ENCODE measurements around the gene PI4K2B. TPM values are rescaled to one million over a fixed set of nuclear protein-coding genes. Genes with fewer than 3 reads are reported as not detected.
"Not testable (repeated sequence)": the region's sequence is repeated elsewhere in the genome, so short reads cannot be mapped to it uniquely, and the experiment has no call there.

Gene PI4K2B
- total RNA-seq, 2 experiments from 2014 or later: 41.0 to 42.3 TPM

DNA sequence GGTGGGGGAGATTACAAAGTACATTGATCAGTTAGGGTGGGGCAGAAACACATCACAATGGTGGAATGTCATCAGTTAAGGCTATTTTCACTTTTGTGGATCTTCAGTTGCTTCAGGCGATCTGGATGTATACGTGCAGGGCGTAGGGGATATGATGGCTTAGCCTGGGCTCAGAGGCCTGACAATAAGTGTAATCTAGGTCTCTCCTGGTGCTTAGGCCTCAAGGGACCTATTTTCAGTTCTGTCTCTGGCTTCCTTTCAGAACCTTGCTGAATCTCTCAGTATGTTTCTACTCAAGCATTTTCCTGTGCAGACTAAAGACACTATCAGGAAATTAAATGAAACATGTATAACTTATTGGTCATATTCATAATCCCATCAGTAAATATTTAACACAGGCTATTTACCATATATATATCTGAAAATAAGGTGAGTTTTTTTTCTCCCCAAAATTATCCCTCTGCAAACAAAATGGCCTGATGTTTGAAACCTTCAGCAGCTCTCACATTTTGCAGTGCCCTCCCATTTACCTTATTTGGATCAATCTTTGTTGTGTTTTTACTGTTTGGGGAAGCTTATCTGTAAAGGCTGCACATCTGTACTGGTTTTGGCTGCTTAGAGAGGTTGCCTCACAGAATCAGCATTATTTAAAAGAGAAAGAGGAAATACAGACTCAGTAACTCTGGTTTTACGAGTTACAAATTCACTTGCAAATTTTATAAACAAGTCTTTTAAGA is 76.4 kb downstream of the PI4K2B start:
- Mint-ChIP-seq H3K4me3 (no peak overlapping the region), H3K9me3 (no peaks in the 10 kb centered on the region), H3K4me1 (ENCODE audit: low read depth) (peaks cover 16% of the 10 kb centered on the region), H3K36me3 (peaks cover 7% of the 10 kb centered on the region), H3K27me3 (peaks cover 4% of the 10 kb centered on the region), H3K27ac (no peak overlapping the region)
- no peak for DNase-seq
- CTCF ChIA-PET: interaction anchor here (0.7 to 1.0 kb wide), 2 partner anchors 57 to 174 kb away, joined by 3 to 5 read pairs; no protein-coding TSS in a partner anchor
- intact Hi-C loops (cut with micrococcal nuclease): loop anchor here (5.0 to 10.0 kb wide), 3 partner anchors 128 to 728 kb away; partner anchors contain the start of genes DHX15 and SMIM20
- POLR2A ChIA-PET: no interaction called here

DNA sequence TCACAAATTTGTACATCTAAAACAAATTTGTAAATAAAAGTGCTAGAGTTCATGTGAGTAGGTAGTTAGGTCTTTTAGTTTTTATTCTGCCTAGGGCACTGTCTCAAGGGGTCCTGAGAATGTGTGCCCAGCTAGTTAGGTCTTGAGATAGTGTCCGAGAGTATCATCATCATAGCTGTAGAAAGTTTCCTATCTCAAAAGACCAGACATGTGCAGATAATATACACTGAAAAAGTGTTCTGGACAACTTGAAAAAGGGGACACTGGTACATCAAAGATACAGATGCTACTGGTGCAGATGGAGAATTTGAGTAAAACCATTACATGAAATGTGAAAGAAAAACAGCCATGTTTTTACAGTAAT is 77.0 kb downstream of the PI4K2B start:
- CTCF ChIA-PET: interaction anchor here (0.7 to 1.0 kb wide), 2 partner anchors 56 to 174 kb away, joined by 3 to 5 read pairs; no protein-coding TSS in a partner anchor
- H3K36me3 Mint-ChIP-seq: peaks cover 9% of the 10 kb centered on the region
- intact Hi-C loops (cut with micrococcal nuclease): loop anchor here (5.0 to 10.0 kb wide), 3 partner anchors 128 to 728 kb away; partner anchors contain the start of genes DHX15 and SMIM20
- no peak overlapping the region for H3K27ac Mint-ChIP-seq
- DNase-seq: no peak
- peaks cover 4% of the 10 kb centered on the region for H3K27me3 Mint-ChIP-seq
- no peak overlapping the region for H3K4me3 Mint-ChIP-seq
- H3K9me3 Mint-ChIP-seq: no peaks in the 10 kb centered on the region
- POLR2A ChIA-PET: no interaction called here
- peaks cover 16% of the 10 kb centered on the region for H3K4me1 Mint-ChIP-seq (ENCODE audit: low read depth)

DNA sequence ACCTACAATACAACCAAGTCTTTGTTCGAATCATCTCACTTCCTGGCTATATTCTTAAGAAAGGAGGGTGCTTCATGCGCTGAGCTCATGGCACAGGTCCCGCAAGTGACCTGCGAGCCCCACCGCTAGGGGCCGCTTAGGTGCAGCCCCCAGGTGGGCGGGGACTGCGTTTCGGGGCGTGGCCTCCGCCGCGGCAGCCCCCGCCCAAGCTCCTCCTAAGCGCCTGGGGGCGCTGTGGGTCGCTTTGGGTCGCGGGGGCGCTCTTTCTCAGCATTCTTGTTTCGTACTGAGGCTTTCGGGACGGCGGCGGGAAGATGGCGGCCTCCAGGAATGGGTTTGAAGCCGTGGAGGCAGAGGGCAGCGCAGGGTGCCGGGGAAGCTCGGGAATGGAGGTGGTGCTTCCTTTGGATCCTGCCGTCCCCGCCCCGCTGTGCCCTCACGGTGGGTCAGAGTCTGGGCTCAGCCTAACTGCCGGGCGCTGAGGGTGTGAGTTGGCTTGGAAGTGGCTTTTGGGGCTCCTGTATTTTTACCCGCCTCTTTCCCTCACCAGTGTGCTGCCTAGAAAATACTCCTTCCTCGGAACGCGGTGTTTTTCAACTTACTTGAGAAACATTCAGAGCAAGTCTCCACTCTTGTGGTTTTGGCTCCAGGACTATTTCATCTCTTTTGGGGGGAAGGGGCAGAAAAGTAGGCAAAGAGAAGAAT is 78.8 kb downstream of the PI4K2B start, which contains the start of gene ZCCHC4:
ZCCHC4 (plus strand) TSS at position 279 of the 705 bp plus-strand sequence; CDS start at position 315, 36 bp downstream.
- Mint-ChIP-seq H3K4me1 (ENCODE audit: low read depth) (peaks cover 19% of the 10 kb centered on the region), H3K27ac (peak within 1 kb of the TSS; percentile 90), H3K36me3 (peaks cover 17% of the 10 kb centered on the region), H3K27me3 (peaks cover 2% of the 10 kb centered on the region), H3K4me3 (peak within 1 kb of the TSS; percentile 99), H3K9me3 (no peaks in the 10 kb centered on the region)
- POLR2A ChIA-PET: interaction anchor here (0.6 to 1.9 kb wide), 7 partner anchors 8 to 728 kb away, joined by 3 to 23 read pairs (median 9); partner anchors contain the start of genes ANAPC4, DHX15, PI4K2B and SEPSECS
- intact Hi-C loops (cut with micrococcal nuclease): loop anchor here (1.0 to 10.0 kb wide), 8 partner anchors 18 to 730 kb away; partner anchors contain the start of genes ANAPC4, DHX15, SEPSECS and SMIM20
- DNase-seq: peak; percentile 91
- CTCF ChIA-PET: interaction anchor here (0.6 to 3.7 kb wide), 49 partner anchors 8 to 839 kb away, joined by 3 to 88 read pairs (median 5); partner anchors contain the start of genes ANAPC4, DHX15, PI4K2B and SEPSECS

GRCh38 chr4:25313201-25313895 is 79.5 kb downstream of the PI4K2B start:
- ChIA-PET CTCF (interaction anchor here (0.7 to 3.7 kb wide), 32 partner anchors 8 to 840 kb away, joined by 3 to 88 read pairs (median 6); partner anchors contain the start of genes ANAPC4, DHX15, PI4K2B and SEPSECS), POLR2A (interaction anchor here (1.0 to 1.9 kb wide), 6 partner anchors 8 to 729 kb away, joined by 4 to 23 read pairs (median 10); partner anchors contain the start of genes ANAPC4, DHX15, PI4K2B and SEPSECS)
- Mint-ChIP-seq H3K9me3 (no peaks in the 10 kb centered on the region), H3K27me3 (peaks cover under 1% of the 10 kb centered on the region), H3K36me3 (peaks cover 21% of the 10 kb centered on the region), H3K27ac (peak overlapping the region; percentile 90), H3K4me1 (ENCODE audit: low read depth) (peaks cover 19% of the 10 kb centered on the region), H3K4me3 (peak overlapping the region; percentile 99)
- intact Hi-C loops (cut with micrococcal nuclease): loop anchor here (2.0 to 10.0 kb wide), 5 partner anchors 17 to 731 kb away; partner anchors contain the start of genes DHX15 and SMIM20
- no peak for DNase-seq

- intact Hi-C loops (cut with micrococcal nuclease): loop anchor here (2.0 to 10.0 kb wide), 2 partner anchors 160 to 1264 kb away; partner anchors contain the start of genes SEPSECS and TBC1D19
Observed at GRCh38 chr4:25320336-25320735, 86.5 kb downstream of the PI4K2B start.

GRCh38 chr4:25320773-25321172 is 86.9 kb downstream of the PI4K2B start:
- H3K36me3 Mint-ChIP-seq: peaks cover 12% of the 10 kb centered on the region
- CTCF ChIA-PET: interaction anchor here (0.6 to 2.1 kb wide), 4 partner anchors 8 to 104 kb away, joined by 3 to 18 read pairs (median 3); partner anchors contain the start of gene ZCCHC4
- H3K27me3 Mint-ChIP-seq: no peaks in the 10 kb centered on the region
- POLR2A ChIA-PET: interaction anchor here (0.9 to 1.5 kb wide), 5 partner anchors 8 to 86 kb away, joined by 3 to 9 read pairs (median 4); partner anchors contain the start of gene ZCCHC4
- H3K4me1 Mint-ChIP-seq (ENCODE audit: low read depth): peaks cover 25% of the 10 kb centered on the region
- no peak overlapping the region for H3K4me3 Mint-ChIP-seq
- no peaks in the 10 kb centered on the region for H3K9me3 Mint-ChIP-seq
- DNase-seq: no peak
- intact Hi-C loops (cut with micrococcal nuclease): loop anchor here (1.0 to 10.0 kb wide), 3 partner anchors 11 to 1264 kb away; partner anchors contain the start of genes SEPSECS and TBC1D19
- H3K27ac Mint-ChIP-seq: peak overlapping the region; percentile 79

More at GRCh38 chr4:25320336-25320735, 86.5 kb downstream of the PI4K2B start:
- H3K27me3 Mint-ChIP-seq: no peaks in the 10 kb centered on the region
- peak overlapping the region; percentile 79 for H3K27ac Mint-ChIP-seq
- H3K9me3 Mint-ChIP-seq: no peaks in the 10 kb centered on the region
- POLR2A ChIA-PET: interaction anchor here (0.9 to 1.5 kb wide), 5 partner anchors 8 to 85 kb away, joined by 3 to 9 read pairs (median 4); partner anchors contain the start of gene ZCCHC4
- CTCF ChIA-PET: interaction anchor here (0.6 to 2.1 kb wide), 5 partner anchors 8 to 338 kb away, joined by 3 to 18 read pairs (median 3); partner anchors contain the start of gene ZCCHC4
- H3K36me3 Mint-ChIP-seq: peaks cover 14% of the 10 kb centered on the region
- H3K4me1 Mint-ChIP-seq (ENCODE audit: low read depth): peaks cover 25% of the 10 kb centered on the region
- no peak for DNase-seq
- no peak overlapping the region for H3K4me3 Mint-ChIP-seq

- DNase-seq: no peak
- no peak overlapping the region for H3K4me3 Mint-ChIP-seq
- intact Hi-C loops (cut with micrococcal nuclease): loop anchor here (1.0 to 10.0 kb wide), 3 partner anchors 10 to 1263 kb away; partner anchors contain the start of genes SEPSECS and TBC1D19
Observed at GRCh38 chr4:25321703-25322102, 87.9 kb downstream of the PI4K2B start.

GRCh38 chr4:25328463-25328862 is 94.6 kb downstream of the PI4K2B start:
- H3K36me3 Mint-ChIP-seq, H3K4me3 Mint-ChIP-seq, H3K27me3 Mint-ChIP-seq, H3K27ac Mint-ChIP-seq, H3K9me3 Mint-ChIP-seq, POLR2A ChIA-PET, DNase-seq, CTCF ChIA-PET: not testable (repeated sequence)
- H3K4me1 Mint-ChIP-seq (ENCODE audit: low read depth): peaks cover 14% of the 10 kb centered on the region
- intact Hi-C loops (cut with micrococcal nuclease): loop anchor here (10.0 kb wide), 1 partner anchor 1256 kb away; the partner anchor contains the start of gene TBC1D19

More at GRCh38 chr4:25321703-25322102, 87.9 kb downstream of the PI4K2B start:
- peaks cover 7% of the 10 kb centered on the region for H3K36me3 Mint-ChIP-seq
- POLR2A ChIA-PET: interaction anchor here (1.5 kb wide), 1 partner anchor 9 kb away, joined by 9 read pairs; the partner anchor contains the start of gene ZCCHC4
- CTCF ChIA-PET: interaction anchor here (1.7 to 2.1 kb wide), 2 partner anchors 9 to 46 kb away, joined by 5 to 18 read pairs; partner anchors contain the start of gene ZCCHC4
- no peaks in the 10 kb centered on the region for H3K9me3 Mint-ChIP-seq
- H3K27ac Mint-ChIP-seq: peak overlapping the region; percentile 30
- H3K4me1 Mint-ChIP-seq (ENCODE audit: low read depth): peaks cover 22% of the 10 kb centered on the region
- H3K27me3 Mint-ChIP-seq: no peaks in the 10 kb centered on the region

Data from activated CD4-positive, alpha-beta memory T cell treated with anti-CD3 and anti-CD28 coated beads for 36 hours (primary cell).